ENCODE data around the gene EXOSC7.
"Not testable (repeated sequence)": the region's sequence is repeated elsewhere in the genome, so short reads cannot be mapped to it uniquely, and the experiment has no call there.

Gene EXOSC7

DNA sequence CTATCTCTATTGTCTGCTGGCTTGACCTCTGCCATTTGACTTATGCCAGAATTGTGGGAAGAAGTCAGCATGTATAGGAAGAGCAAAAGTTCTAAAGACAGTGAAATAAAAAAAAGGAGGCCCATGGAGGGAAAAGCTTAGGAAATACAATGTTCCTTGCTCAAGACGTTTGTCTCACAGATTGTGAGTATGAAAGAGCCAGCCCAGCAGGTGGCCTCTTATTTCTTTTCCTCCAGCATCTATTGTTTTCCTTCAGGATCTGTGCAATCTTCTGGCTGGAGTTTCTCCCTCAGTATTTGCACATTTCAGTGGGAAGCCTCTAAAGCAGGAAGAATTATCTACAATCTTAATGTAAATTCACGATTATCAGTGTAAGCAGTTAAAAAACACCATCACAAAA, 43.8 kb upstream of the EXOSC7 start:
- no peak overlapping the region for H3K27ac ChIP-seq
- TF ChIP-seq, protein P1, sequence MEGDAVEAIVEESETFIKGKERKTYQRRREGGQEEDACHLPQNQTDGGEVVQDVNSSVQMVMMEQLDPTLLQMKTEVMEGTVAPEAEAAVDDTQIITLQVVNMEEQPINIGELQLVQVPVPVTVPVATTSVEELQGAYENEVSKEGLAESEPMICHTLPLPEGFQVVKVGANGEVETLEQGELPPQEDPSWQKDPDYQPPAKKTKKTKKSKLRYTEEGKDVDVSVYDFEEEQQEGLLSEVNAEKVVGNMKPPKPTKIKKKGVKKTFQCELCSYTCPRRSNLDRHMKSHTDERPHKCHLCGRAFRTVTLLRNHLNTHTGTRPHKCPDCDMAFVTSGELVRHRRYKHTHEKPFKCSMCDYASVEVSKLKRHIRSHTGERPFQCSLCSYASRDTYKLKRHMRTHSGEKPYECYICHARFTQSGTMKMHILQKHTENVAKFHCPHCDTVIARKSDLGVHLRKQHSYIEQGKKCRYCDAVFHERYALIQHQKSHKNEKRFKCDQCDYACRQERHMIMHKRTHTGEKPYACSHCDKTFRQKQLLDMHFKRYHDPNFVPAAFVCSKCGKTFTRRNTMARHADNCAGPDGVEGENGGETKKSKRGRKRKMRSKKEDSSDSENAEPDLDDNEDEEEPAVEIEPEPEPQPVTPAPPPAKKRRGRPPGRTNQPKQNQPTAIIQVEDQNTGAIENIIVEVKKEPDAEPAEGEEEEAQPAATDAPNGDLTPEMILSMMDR (IDR thresholded peaks at IDR 0.05) = no peak
- TF ChIP-seq ZFX (IDR thresholded peaks at IDR 0.05; ENCODE audit: borderline replicate concordance) = no peak

GRCh38 chr3:44932986-44933944, 42.8 kb upstream of the EXOSC7 start:
- no peak overlapping the region for H3K27ac ChIP-seq
- TF ChIP-seq ZFX (IDR thresholded peaks at IDR 0.05; ENCODE audit: borderline replicate concordance) = no peak
- TF ChIP-seq, protein P1 (IDR thresholded peaks at IDR 0.05) = no peak

DNA sequence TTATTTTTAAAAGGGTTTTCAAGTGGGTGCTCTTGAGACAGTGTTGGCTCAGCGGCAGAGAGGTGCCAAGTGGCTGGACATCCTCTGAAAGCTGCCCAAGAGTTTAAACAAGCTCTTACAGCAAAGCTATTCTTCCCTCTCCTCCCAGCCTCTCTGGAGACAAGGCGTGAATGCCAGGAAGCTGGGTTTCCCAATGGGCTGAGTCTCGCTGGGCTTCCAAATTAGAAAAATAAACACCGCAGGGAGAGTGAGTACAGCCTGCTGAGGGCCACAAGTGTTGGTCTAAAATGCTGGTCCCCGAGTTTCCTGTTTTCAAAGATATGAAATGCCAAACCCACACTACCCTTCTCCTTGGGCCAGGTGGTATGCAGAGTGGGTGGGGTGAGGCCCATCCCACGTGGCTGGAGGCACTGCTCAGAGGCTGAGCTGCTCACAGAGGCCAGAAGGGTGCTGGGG, 36.4 kb upstream of the EXOSC7 start:
- TF ChIP-seq, protein P1 (IDR thresholded peaks at IDR 0.05) = no peak
- TF ChIP-seq ZFX (IDR thresholded peaks at IDR 0.05; ENCODE audit: borderline replicate concordance) = no peak
- H3K27ac ChIP-seq = no peak overlapping the region

DNA sequence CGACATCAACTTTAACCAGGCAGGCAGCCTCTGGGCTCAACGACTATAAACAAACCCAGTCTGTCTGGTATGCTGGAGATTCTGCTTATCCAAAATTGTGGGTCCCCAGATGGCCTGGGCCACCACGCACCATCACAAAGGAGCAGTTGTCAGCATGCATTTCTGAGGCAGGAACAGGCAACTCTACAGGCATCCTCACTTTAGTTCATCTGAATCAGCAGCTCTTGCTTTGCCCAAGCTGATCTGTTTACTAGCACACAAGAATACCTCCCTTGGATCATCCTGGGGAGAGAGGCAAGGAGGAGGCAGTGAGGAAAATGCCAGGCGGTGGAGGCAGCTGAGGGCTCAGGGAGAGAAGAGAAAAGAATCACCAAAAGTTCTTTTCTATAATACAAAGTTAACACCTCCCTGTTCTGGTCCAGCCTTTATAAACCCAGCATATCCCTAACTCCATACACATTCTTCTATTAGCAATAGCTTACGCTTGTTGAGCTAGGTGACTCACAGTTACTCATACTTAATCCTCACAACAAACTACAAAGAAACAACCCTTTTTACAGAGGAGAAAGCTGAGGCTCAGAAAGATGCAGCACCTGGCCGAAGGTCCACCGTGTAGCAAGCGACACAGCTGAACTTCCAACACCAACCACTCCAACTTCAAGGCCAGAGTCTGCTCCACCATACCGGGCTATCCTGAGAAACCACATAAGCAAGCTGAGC, 33.7 kb upstream of the EXOSC7 start:
- H3K27ac ChIP-seq = no peak overlapping the region
- TF ChIP-seq, protein P1 (IDR thresholded peaks at IDR 0.05) = no peak
- no peak for TF ChIP-seq ZFX (IDR thresholded peaks at IDR 0.05; ENCODE audit: borderline replicate concordance)

DNA sequence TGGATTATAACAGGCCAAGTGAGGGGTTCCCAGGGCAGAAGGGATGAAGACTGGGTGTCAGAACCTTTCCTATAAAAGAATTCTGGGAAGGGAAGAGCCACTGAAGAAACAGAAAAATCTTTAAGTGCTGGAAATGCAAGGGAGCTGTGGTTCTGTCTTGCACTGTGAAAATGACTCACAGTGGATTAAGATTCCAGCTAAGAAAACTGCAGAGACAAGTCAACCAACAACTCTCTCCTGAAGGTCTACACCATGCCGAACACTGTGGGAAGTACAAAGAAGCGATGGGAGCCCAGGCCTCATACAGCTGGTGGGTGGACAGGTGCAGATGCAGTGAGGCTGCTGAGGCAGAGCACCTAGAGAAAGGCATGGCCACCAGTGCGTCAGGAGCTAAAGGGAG, 27.8 kb upstream of the EXOSC7 start:
- no peak for TF ChIP-seq ZFX (IDR thresholded peaks at IDR 0.05; ENCODE audit: borderline replicate concordance)
- TF ChIP-seq, protein P1 (IDR thresholded peaks at IDR 0.05) = no peak
- H3K27ac ChIP-seq = no peak overlapping the region

GRCh38 chr3:44949770-44950169, 26.3 kb upstream of the EXOSC7 start:
- H3K27ac ChIP-seq = not testable (repeated sequence)

GRCh38 chr3:44950275-44950734, 25.7 kb upstream of the EXOSC7 start:
- no peak overlapping the region for H3K27ac ChIP-seq
- no peak for TF ChIP-seq ZFX (IDR thresholded peaks at IDR 0.05; ENCODE audit: borderline replicate concordance)

GRCh38 chr3:44952689-44953088, 23.4 kb upstream of the EXOSC7 start:
- TF ChIP-seq, protein P1 (IDR thresholded peaks at IDR 0.05) = no peak
- TF ChIP-seq ZFX (IDR thresholded peaks at IDR 0.05; ENCODE audit: borderline replicate concordance) = no peak
- H3K27ac ChIP-seq = no peak overlapping the region
